ENCODE data around the gene BABAM2.
"Not testable (repeated sequence)": the region's sequence is repeated elsewhere in the genome, so short reads cannot be mapped to it uniquely, and the experiment has no call there.

The BABAM2 gene

DNA sequence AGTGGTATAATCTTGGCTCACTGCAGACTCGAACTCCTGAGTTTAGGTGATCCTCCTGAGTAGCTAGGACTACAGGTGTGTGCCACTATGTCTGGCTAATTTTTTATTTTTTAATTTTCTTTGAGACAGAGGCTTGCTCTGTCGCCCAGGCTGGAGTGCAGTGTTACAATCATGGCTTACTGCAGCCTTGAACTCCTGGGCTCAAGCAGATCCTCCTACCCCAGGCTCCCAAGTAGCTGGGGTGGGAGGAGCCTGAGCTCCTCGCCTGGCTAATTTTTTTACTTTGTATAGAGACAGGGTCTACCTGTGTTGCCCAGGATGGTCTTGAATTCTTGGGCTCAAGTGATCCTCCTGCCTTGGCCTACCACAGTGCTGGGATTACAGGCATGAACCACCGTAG, 62.5 kb downstream of the BABAM2 start:
- DNase-seq, result no peak

DNA sequence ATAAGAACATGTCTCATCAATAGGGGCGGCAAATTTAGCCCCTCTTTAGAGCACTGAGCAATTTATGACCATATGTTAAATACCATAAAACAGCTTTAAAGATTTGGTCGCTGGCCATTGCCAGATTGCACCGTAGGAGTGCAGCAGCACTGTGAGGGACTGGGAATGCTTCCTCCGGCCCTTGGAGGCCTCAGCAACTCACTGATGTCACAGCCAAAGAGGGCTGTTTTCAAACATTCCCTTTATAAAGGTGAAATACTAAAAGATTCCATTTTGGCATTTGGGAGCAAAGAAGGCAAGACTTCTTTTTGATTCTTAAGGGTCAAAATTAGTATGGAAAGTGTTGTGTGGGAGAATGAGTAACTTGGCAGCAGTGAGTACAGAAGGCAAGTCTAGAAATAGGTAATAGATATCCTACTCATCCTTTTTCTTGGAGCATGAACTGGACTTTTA, 63.7 kb downstream of the BABAM2 start:
- peak; percentile 70 for DNase-seq

DNA sequence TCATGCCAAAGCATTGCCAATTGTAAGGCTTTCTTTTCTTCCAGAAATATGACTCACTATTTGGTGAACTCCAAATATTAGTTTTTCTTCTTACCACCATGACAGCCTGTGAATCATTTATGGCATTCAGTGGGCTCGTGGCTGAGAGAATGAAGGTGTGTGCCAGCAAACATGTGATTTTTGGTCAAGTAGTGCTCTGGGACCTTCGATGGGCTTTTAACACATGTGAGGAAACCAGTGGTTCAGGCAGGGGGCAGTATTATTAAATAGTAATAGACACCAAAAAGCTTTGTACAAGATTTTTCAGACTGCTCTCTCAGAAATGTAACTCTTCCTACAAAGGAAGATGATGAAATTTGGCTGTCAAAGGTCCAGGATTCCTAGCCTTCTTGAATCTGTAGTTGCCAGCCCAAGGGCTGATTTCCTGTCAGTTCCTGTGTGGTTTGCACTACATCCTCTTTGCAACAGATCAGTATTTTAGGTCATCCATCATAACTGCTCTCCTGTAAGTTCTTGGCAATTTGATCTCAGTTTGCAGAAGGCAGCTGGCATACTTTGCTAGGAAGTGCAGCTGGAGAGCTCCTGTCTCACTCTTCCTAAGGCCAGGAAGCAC, 64.3 kb downstream of the BABAM2 start:
- peak; percentile 99 for DNase-seq

DNA sequence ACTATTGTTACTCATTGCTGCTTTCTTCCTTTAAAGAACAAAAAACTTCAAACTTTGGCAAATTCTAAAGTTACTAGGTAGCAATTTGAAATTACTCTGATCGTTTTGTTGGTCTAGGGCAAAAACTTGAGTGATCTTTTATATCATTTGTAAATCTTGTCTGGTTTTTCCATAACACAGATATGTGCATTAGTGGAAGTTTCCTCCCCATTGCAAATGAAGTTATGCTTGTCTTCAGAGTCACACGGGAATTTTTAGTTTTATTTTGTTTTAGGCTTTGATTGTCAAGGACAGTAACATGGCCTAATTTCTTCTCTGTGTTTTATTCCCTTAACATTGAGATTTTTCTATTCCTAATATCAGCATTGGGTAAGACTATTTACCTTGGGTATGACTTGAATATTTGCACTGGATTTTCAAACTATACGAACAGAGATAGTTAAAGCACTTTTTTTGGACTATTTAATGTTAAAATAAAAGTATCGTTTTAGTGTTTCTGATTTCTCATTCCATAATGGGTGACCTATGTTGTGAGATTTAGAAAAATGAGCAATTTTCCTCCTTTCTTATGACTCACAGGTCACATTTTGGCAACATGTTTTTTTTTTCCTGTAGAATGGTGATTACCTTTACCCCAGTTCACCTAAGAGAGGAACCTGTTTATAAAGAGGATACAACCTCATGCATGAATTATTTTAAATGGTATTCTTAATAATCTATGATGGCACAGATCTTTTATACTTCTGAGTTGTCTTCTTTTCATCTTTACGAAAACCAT, 65.0 kb downstream of the BABAM2 start:
- no peak for DNase-seq

DNA sequence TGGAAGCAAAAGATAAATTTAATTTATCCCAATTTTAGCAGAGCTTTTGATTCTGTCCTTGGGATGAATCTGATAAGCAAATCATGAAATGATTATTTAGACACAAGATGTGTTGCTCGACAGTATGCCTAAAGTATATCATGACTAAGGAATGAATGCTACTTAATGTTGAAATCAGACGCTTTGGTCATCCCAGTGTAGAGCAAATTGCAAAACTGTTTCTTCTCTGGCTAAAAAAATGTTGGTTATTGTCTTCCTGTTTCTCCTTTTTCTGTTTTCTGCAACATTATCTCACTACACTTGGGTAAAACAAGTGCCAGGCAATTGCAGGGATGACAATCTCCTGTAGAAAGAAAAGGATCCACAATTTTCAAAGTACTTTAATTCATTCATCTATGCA, 66.4 kb downstream of the BABAM2 start:
- peak; percentile 71 for DNase-seq

DNA sequence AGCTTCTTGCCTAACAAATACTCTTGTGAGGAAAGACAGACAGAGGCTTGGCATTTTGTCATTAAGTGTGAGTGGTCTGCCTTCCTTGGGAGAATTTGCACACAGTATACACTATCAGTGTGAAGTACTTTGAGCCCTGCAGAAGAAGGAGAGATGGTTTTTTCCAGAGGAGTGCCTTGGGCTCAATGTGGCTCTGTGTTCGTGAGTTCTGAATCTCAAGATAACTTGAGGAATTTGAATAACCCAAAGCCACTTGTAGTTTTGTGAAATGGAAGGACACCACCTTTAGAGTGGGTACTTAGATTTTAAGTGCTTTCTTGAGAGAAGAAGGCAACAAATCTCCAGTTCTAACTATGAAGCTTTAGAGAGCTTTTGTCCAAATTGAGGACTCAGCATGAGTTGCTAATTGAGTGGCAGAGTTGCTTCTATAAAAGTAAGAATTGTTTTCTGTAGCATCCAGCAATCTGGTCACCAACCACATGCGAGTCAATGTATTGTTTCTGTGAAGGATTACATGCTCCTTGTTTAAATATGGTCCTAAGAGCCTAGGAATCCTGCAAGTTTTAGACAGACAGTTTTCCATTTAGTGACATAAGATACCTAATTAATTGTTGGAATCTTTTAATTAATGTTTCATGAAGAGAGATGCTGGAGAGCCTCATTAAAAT, 68.3 kb downstream of the BABAM2 start:
- no peak for DNase-seq

DNA sequence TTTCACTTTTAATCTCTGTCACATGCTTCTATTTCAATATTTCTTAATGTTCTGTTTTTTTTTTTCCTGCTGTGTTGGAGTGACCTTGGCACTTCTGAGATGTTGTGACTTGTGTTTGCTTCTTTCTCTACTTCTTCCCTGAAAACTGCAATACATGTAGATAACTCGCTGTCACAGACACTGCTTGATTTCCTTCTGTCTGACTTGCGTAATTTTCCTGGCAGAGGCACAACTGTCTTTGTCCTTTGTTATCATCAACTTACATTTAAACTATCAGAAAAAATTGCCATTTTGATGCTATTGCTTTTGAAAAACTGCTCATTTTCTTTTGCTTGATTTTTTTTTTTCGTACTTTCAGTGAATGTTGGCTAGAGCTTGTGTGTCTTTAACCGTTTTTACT, 69.0 kb downstream of the BABAM2 start:
- peak; percentile 81 for DNase-seq

DNA sequence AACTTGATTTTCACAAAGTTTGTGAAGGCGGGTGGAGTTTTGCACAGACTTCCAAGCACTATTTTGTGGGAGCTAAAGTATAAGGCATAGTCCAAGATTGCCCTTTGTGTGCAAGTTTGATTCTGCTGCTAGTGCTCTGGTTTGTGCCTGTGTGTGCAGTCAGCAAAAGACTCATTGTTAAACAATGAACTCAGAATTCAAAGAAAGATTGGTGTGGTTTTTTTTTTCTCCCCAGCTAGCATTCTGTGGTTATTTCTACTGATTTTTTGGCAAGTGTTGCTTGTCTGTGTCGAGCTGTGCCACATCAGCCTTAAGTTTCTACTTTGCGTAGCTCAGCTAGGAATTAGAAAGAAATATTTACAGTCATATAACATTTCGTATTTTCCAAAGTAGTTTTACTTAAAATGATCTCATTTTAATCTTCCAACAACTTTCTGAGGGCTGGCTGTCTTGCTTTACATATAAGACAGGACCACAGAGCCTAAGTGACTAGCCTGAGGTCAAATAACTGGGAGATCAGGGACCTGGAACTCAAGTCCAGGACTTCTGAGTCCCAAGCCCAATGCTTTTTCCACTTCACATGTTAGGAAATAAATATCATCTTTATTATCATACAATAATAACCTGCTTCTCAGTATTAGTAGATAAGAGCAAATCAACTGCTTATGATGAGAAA, 69.8 kb downstream of the BABAM2 start:
- DNase-seq, result peak; percentile 98

DNA sequence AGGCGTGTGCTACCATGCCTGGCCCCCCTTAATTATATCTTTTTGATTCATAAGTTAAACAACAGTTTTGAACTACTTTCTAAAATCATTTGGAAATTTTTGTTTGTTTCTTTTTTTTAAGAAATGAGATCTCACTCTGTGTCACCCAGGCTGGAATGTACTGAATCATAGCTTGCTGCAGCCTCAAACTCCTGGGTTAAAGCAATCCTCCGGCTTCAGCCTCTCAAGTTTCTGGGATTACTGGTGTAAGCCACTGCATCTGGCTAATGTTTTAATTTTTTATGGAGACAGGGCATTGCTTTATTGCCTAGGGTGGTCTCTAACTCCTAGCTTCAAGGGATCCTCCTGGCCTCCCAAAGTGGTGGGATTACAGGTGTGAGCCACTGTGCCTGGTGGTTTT, 71.5 kb downstream of the BABAM2 start:
- DNase-seq, result peak; percentile 65

DNA sequence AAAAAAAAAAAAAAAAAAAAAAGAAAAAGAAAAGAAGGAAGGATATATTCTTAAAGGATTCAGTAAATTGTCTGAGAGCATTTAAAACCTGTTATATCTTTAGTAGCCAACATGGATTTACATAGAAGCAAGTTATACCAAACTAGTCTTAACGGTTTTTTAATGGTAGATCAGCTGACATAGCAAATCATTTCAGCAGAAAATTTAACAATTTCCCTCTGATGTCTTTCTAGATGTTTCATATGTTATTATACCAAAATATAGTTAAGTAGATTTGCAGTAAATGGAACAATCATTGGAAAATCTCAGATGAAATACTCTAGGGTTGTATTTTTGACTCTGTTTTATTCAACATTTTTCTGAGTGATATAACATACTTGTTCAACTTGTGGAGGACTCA, 72.9 kb downstream of the BABAM2 start:
- no peak for DNase-seq

DNA sequence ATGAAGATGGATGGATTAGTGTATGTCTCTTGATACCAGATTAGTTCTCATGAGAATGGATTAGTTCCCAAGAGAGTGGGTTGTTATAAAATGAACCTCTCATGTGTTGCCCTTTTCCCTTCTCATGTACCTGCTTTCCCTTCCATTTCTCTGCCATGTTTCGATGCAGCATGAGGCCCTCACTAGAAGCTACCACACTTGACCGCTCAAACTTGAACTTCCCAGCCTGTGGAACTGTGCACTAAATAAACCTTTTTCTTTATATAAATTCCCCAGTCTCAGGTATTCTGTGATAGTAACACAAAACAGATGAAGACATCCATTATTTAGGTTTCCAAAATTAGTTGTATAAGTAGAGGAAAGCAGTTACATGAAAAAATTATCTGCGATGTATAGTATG, 73.5 kb downstream of the BABAM2 start:
- no peak for DNase-seq

DNA sequence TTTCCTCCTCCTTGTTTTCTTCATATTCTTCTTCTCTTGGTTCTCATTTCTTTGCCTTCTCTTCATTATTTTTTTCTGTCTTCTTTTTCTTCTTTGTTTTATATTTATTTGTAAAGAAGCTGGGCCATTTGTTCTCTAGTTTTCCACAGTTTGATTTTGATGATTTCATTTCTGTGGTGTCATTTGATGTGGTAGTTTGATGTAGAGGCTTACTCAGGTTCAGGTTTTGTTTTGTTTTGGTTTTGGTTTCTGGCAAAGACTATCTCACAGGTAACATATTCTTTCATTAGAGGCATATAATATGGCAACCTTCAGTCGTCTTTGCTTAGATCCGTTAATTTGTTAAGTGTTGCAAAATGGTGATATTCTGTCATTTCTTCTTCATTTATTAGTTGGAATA, 75.3 kb downstream of the BABAM2 start:
- no peak for DNase-seq

DNA sequence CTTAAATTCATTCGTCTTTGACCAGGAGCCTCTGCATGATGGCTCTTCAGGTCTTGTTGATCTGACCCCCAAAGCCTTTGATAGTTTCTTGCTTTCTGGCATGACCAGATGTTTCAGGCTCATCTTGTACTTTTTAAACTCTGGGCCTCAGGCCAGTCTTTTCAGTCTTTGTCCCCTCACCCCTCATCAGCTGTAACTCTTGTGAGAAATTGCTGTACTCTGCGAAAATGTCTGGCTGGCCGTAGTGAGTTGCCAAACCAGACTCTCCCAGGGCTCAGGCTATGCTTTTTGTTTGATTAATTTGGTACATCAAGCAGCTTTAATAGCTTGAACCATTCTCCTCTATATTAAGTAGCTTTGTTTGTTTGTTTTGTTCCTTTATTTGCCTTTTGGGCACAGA, 75.9 kb downstream of the BABAM2 start:
- DNase-seq, result peak; percentile 82

DNA sequence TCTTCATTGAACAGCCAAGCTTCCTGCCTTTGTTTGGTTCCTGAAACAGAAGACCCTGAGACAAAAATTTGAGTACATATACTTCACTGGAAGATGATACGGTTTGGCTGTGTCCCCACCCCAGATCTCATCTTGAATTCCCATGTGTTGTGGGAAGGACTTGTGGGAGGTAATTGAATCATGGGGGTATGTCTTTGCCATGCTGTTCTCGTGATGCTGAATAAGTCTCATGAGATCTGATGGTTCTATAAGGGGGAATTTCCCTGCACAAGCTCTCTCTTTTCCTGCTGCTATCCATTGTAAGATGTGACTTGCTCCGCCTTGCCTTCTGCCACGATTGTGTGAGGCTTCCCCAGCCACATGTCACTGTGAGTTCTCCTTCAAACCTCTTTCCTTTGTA, 76.5 kb downstream of the BABAM2 start:
- DNase-seq, result peak; percentile 41

DNA sequence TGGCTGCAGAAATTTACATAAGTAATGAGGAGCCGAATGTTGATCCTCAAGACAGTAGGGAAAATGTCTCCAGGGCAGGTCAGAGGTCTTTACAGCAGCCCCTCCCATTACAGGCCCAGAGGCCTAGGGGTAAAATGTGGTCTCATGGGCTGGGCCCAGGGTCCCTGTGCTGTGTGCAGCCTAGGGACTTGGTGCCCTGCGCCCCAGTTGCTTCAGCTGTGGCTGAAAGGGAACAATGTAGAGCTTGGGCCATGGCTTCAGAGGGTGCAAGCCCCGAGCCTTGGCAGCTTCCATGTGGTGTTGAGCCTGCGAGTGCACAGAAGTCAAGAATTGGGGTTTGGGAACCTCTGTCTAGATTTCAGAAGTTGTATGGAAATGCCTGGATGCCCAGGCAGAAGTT, 77.5 kb downstream of the BABAM2 start:
- DNase-seq, result not testable (repeated sequence)

DNA sequence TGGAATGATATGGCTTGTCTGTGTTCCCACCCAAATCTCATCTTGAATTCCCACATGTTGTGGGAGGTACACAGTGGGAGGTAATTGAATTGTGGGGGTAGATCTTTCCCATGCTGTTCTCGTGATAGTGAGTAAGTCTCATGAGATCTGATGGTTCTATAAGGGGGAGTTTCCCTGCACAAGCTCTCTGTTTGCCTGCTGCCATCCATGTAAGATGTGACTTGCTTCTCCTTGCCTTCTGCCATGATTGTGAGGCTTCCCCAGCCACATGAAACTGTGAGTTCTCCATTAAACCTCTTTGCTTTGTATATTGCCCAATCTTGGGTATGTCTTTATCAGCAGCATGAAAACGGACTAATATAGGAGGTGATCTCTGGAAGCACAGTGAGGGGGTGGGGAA, 78.4 kb downstream of the BABAM2 start:
- not testable (repeated sequence) for DNase-seq

DNA sequence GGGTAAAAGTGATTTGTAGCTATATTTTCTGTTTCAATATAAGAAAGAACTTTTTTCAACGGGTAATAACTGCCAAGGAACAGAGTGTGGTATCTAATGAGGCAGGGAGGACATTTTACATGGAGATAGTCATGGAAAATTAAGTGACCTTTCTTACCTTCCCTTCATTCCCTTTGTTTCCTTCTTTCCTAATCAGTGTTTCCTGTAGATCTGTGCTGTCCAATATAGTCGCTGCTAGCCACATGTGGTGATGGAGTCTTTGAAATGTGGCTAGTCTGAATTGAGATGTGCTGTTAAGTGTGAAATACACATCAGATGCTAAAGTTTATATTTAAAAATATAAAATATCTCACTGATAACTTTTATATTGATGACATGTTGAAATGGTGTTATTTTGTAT, 81.8 kb downstream of the BABAM2 start:
- no peak for DNase-seq

DNA sequence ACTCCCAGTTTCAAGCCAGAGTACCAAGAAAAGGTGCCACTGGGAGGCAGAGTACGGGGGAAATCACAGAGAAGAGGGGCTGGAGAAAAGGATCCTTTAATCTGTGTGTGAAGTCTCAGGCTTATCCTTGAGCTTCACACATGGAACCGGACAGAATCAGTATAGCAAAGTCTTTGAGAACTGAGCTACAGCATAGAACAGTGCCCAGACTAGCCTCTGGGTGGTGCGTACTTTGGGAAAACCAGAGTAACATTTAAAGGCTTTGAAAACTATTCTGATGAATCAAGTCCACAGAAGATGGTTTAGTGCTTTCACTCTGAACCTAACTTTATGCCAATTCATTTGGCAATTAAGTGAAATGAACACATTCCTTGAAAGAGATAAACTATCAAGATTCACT, 83.1 kb downstream of the BABAM2 start:
- peak; percentile 53 for DNase-seq

DNA sequence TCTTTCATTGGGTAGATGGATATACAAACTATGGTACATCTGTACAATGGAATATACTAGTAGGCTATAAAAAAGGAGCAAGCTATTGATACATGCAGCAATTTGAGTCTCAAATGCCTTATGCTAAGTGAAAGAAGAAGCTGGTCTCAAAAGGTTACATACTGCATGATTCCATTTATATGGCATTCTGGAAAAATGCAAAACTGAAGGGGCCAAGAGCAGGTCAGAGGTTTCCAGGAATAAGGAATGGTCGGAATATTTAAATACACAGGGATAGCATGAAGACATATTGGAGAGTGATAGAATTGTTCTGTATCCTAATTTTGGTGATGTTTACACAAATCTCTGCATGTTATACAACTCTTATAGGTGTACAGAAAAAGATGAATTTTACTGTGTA, 85.8 kb downstream of the BABAM2 start:
- DNase-seq, result no peak

DNA sequence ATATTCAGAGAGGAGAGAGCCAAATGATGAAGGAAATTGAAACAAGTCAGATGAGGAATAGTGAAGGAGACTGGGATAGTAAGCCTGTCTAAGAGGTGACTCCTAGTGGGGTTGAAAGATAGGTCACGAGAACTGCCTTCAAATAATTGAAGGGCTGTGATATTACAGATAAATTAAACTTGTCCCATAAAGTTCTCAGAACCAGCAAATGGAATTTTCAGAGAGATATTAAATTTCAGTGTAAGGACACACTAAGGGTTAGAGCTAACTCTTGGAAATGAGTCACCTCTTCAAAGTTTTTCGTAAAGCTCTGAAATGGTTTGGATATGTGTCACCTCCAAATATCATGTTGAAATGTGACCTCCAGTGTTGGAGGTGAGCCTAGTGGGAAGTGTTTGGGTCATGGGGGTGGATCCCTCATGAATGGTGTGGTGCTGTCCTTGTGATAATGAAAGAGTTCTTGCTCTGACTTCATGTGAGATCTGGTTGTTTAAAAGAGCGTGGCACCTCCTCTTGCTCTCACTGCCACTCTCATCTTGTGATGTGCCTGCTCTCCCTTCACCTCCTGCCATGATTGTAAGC, 87.3 kb downstream of the BABAM2 start:
- DNase-seq, result peak; percentile 96

DNA sequence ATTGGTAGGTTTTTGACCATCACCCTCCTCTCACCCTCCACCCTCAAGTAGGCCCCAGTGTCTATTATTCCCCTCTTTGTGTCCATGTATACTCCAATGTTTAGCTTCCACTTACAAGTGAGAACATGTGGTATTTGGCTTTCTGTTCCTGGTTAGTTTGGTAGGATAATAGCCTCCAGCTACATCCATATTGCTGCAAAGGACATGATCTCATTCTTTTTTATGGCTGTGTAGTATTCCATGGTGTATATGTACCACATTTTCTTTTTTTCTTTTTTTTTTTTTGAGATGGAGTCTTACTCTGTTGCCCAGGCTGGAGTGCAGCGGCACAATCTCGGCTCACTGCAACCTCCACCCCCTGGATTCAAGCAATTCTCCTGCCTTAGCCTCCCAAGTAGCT, 88.2 kb downstream of the BABAM2 start:
- not testable (repeated sequence) for DNase-seq

DNA sequence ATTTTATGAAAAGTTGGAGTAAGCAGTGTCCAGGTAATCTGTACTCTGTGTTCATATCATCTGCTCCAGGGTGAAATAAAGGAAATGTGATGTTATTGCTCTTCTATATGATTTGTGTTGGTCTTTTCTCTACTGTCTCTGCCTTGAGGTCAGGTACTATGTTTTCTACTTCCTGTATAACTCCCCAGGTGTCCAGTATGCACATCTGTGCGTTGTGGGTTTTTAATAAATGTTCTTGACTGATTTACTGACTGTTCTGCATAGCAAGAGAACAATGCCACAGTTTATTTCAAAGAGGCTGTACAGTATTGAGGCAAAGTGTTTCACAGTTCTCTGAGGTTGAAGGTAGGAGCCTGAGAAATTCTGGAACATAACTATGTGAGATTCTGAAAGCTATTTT, 89.7 kb downstream of the BABAM2 start:
- DNase-seq, result no peak

DNA sequence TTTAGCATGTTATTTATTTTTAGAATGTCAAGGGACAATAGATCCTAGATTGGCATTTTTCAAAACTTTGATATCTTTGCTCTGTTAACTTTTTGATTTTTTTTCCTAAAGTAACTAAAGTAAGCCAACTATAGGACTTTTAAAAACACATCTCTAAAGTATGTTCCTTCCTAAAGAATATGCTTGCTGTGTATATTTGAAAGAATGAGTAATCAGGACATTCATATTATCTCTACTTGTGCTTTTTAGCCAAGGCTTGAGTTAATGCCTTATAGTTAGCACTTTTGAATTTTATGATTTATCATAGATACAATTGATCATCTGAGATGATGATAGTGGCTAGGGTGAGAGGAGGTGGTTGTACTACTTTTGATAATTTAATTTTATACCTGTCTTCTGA, 93.6 kb downstream of the BABAM2 start:
- DNase-seq, result no peak

All from fibroblast of skin of abdomen (primary cell).